ENCODE data around the gene MYBPC2. TPM values are rescaled to one million over a fixed set of nuclear protein-coding genes. Genes with fewer than 3 reads are reported as not detected.

The MYBPC2 gene
- total and polyA plus RNA-seq, 9 of the 15 experiments (the other 6 are each of a cell fraction or from before 2014, with no cell fraction given) = 0.01 to 0.14 (median 0.04) TPM; not detected in 6

DNA sequence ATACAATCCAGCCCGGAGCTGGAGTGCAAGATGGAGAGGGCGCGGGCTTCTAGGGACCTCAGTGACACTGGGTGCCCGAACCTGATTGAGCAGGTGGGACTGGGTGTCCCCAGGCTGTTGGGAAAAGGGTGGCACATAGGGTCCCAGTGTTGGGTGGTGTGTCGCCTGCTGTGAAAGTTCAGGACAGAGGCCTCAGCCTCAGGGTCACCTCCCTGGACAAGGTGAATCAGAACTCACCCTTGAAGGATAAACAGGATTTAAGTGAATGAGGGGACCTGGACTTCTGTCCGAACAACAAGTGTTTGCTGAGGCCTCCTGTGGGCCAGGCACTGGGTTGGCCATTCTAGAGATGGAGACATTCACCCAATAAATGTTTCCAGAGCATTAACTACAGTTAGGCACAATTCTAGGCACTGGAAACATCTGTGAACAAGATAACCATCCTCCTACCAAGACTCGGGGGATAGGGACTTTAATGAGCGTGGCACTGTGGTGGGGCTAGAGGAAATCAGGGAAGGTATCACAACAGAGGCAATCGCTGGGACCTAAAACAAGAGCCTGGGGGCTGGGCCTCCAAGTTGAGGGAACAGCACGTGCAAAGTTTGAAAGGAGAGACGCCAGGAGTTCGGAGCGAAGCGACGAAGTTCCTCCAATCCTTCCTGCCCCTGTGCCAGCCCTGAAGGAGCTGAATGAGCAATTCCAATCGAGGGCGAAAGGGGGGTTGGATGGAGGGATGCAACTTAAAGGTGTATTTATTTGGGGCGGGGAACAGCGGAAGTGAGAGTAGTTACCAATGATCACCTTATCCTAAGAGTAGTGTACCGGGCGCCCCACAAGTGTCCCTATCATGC is 49.5 kb upstream of the MYBPC2 start (continued):
- TF ChIP-seq HNRNPLL (IDR thresholded peaks at IDR 0.05; ENCODE audit: low read depth, low read length, poor library complexity, severe bottlenecking) (no peak), FOXM1 (IDR thresholded peaks at IDR 0.05; ENCODE audit: low read depth) (no peak), FOXM1 (CRISPR knock-in tag; IDR thresholded peaks at IDR 0.05; ENCODE audit: low read depth) (0 out of 2 replicates have a peak, but pooled peaks have one; percentile 11), SMAD4 (CRISPR knock-in tag; conservative IDR thresholded peaks at IDR 0.05) (0 out of 2 replicates have a peak, but pooled peaks have one; percentile 44), SUPT5H (IDR thresholded peaks at IDR 0.05) (0 out of 2 replicates have a peak, but pooled peaks have one; percentile 16), NCOA2 (IDR thresholded peaks at IDR 0.05; ENCODE audit: partially characterized antibody in 2 of 2) (no peak), TCF7L2 (IDR thresholded peaks at IDR 0.05; ENCODE audit: low read depth, low read length) (no peak), NCOR1 (IDR thresholded peaks at IDR 0.05) (0 out of 2 replicates have a peak, but pooled peaks have one; percentile 11), TCF3 (CRISPR knock-in tag; IDR thresholded peaks at IDR 0.05) (0 out of 2 replicates have a peak, but pooled peaks have one; percentile 3), TEAD1 (CRISPR knock-in tag; IDR thresholded peaks at IDR 0.05) (peak in 1 of 2 experiments; percentile 2; a peak in 1 of 4 replicates), DNMT1 (IDR thresholded peaks at IDR 0.05) (peak; percentile 89; the same call in 1 of the 2 replicates)
- TF ChIP-seq, protein P1, sequence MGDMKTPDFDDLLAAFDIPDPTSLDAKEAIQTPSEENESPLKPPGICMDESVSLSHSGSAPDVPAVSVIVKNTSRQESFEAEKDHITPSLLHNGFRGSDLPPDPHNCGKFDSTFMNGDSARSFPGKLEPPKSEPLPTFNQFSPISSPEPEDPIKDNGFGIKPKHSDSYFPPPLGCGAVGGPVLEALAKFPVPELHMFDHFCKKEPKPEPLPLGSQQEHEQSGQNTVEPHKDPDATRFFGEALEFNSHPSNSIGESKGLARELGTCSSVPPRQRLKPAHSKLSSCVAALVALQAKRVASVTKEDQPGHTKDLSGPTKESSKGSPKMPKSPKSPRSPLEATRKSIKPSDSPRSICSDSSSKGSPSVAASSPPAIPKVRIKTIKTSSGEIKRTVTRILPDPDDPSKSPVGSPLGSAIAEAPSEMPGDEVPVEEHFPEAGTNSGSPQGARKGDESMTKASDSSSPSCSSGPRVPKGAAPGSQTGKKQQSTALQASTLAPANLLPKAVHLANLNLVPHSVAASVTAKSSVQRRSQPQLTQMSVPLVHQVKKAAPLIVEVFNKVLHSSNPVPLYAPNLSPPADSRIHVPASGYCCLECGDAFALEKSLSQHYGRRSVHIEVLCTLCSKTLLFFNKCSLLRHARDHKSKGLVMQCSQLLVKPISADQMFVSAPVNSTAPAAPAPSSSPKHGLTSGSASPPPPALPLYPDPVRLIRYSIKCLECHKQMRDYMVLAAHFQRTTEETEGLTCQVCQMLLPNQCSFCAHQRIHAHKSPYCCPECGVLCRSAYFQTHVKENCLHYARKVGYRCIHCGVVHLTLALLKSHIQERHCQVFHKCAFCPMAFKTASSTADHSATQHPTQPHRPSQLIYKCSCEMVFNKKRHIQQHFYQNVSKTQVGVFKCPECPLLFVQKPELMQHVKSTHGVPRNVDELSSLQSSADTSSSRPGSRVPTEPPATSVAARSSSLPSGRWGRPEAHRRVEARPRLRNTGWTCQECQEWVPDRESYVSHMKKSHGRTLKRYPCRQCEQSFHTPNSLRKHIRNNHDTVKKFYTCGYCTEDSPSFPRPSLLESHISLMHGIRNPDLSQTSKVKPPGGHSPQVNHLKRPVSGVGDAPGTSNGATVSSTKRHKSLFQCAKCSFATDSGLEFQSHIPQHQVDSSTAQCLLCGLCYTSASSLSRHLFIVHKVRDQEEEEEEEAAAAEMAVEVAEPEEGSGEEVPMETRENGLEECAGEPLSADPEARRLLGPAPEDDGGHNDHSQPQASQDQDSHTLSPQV (IDR thresholded peaks at IDR 0.05) = peak; percentile 83
- TF ChIP-seq, protein P2, sequence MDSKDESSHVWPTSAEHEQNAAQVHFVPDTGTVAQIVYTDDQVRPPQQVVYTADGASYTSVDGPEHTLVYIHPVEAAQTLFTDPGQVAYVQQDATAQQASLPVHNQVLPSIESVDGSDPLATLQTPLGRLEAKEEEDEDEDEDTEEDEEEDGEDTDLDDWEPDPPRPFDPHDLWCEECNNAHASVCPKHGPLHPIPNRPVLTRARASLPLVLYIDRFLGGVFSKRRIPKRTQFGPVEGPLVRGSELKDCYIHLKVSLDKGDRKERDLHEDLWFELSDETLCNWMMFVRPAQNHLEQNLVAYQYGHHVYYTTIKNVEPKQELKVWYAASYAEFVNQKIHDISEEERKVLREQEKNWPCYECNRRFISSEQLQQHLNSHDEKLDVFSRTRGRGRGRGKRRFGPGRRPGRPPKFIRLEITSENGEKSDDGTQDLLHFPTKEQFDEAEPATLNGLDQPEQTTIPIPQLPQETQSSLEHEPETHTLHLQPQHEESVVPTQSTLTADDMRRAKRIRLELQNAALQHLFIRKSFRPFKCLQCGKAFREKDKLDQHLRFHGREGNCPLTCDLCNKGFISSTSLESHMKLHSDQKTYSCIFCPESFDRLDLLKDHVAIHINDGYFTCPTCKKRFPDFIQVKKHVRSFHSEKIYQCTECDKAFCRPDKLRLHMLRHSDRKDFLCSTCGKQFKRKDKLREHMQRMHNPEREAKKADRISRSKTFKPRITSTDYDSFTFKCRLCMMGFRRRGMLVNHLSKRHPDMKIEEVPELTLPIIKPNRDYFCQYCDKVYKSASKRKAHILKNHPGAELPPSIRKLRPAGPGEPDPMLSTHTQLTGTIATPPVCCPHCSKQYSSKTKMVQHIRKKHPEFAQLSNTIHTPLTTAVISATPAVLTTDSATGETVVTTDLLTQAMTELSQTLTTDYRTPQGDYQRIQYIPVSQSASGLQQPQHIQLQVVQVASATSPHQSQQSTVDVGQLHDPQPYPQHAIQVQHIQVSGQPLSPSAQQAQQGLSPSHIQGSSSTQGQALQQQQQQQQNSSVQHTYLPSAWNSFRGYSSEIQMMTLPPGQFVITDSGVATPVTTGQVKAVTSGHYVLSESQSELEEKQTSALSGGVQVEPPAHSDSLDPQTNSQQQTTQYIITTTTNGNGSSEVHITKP (IDR thresholded peaks at IDR 0.05; ENCODE audit: partially characterized antibody) = no peak
- TF ChIP-seq, protein P3, sequence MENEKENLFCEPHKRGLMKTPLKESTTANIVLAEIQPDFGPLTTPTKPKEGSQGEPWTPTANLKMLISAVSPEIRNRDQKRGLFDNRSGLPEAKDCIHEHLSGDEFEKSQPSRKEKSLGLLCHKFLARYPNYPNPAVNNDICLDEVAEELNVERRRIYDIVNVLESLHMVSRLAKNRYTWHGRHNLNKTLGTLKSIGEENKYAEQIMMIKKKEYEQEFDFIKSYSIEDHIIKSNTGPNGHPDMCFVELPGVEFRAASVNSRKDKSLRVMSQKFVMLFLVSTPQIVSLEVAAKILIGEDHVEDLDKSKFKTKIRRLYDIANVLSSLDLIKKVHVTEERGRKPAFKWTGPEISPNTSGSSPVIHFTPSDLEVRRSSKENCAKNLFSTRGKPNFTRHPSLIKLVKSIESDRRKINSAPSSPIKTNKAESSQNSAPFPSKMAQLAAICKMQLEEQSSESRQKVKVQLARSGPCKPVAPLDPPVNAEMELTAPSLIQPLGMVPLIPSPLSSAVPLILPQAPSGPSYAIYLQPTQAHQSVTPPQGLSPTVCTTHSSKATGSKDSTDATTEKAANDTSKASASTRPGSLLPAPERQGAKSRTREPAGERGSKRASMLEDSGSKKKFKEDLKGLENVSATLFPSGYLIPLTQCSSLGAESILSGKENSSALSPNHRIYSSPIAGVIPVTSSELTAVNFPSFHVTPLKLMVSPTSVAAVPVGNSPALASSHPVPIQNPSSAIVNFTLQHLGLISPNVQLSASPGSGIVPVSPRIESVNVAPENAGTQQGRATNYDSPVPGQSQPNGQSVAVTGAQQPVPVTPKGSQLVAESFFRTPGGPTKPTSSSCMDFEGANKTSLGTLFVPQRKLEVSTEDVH (IDR thresholded peaks at IDR 0.05; ENCODE audit: low read depth, partially characterized antibody) = peak; percentile 55

Measured in K562 (cell line).